Measurements from ENCODE around the gene ERN1. TPM values are rescaled to one million over a fixed set of nuclear protein-coding genes. Genes with fewer than 3 reads are reported as not detected.

The ERN1 gene
- total RNA-seq, 2 donors from 2014 or later, result 63.3 to 77.1 TPM

DNA sequence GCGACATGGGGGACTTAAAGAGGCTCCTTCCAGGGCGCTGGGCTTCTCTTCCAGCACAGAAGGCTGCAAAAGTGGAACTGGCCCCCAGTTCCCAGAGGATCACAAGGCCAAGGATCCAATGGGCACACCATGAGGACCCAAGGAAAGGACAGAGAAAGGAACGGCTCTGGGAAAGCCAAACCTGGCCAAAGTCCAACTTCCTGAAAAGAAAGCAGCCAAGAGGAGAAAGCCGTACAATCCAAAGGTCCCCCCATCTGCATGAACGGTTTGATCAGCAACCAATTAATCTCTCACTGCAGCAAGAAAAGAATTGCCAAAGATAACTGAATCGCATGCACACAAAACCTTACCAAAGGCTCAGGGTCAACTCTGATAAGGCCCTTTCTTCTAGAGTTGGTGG lies 89.7 kb downstream of the ERN1 start:
- Histone ChIP-seq H3K4me1 (peaks cover 34% of the 10 kb centered on the region), H3K4me3 (no peak overlapping the region), H3K27ac (peak overlapping the region in 3 of 4 donors; percentile 17 to 62 (median 24)), H3K36me3 (replicated peaks in 1 of 2; ENCODE audit: insufficient read depth in 1 of 2, low read depth in 2 of 2) (peaks cover 8 to 18% of the 10 kb centered on the region in 2 donors), H3K9me3 (no peaks in the 10 kb centered on the region), H3K27me3 (no peaks in the 10 kb centered on the region)
- 36 to 42% methylated on average over 6 of the region's 6 CpGs for WGBS, 2 donors
- ATAC-seq, result peak; percentile 12
- intact Hi-C loops (cut with DNase I), result no loop called here
- peak in 1 of 4 donors; percentile 37 for DNase-seq
- TF ChIP-seq, protein P1, sequence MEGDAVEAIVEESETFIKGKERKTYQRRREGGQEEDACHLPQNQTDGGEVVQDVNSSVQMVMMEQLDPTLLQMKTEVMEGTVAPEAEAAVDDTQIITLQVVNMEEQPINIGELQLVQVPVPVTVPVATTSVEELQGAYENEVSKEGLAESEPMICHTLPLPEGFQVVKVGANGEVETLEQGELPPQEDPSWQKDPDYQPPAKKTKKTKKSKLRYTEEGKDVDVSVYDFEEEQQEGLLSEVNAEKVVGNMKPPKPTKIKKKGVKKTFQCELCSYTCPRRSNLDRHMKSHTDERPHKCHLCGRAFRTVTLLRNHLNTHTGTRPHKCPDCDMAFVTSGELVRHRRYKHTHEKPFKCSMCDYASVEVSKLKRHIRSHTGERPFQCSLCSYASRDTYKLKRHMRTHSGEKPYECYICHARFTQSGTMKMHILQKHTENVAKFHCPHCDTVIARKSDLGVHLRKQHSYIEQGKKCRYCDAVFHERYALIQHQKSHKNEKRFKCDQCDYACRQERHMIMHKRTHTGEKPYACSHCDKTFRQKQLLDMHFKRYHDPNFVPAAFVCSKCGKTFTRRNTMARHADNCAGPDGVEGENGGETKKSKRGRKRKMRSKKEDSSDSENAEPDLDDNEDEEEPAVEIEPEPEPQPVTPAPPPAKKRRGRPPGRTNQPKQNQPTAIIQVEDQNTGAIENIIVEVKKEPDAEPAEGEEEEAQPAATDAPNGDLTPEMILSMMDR (IDR thresholded peaks at IDR 0.05), result no peak
- TF ChIP-seq POLR2A (IDR thresholded peaks at IDR 0.05), result no peak

GRCh38 chr17:64039106-64039400 lies 90.9 kb downstream of the ERN1 start:
- 92 to 99% methylated on average over 3 of the region's 3 CpGs for WGBS, 2 donors
- ATAC-seq (no peak), DNase-seq (no peak)
- H3K27me3 ChIP-seq, result no peaks in the 10 kb centered on the region
- TF ChIP-seq, protein P1 (IDR thresholded peaks at IDR 0.05), result no peak
- no peak for TF ChIP-seq POLR2A (IDR thresholded peaks at IDR 0.05)
- peaks cover 34% of the 10 kb centered on the region for H3K4me1 ChIP-seq
- no peaks in the 10 kb centered on the region for H3K9me3 ChIP-seq
- H3K27ac ChIP-seq, result no peak overlapping the region
- peaks cover 8% of the 10 kb centered on the region in 2 donors for H3K36me3 ChIP-seq (replicated peaks in 1 of 2; ENCODE audit: insufficient read depth in 1 of 2, low read depth in 2 of 2)
- intact Hi-C loops (cut with DNase I), result loop anchor here (10.0 kb wide), 1 partner anchor 246 kb away; no protein-coding TSS in a partner anchor
- H3K4me3 ChIP-seq, result no peak overlapping the region

DNA sequence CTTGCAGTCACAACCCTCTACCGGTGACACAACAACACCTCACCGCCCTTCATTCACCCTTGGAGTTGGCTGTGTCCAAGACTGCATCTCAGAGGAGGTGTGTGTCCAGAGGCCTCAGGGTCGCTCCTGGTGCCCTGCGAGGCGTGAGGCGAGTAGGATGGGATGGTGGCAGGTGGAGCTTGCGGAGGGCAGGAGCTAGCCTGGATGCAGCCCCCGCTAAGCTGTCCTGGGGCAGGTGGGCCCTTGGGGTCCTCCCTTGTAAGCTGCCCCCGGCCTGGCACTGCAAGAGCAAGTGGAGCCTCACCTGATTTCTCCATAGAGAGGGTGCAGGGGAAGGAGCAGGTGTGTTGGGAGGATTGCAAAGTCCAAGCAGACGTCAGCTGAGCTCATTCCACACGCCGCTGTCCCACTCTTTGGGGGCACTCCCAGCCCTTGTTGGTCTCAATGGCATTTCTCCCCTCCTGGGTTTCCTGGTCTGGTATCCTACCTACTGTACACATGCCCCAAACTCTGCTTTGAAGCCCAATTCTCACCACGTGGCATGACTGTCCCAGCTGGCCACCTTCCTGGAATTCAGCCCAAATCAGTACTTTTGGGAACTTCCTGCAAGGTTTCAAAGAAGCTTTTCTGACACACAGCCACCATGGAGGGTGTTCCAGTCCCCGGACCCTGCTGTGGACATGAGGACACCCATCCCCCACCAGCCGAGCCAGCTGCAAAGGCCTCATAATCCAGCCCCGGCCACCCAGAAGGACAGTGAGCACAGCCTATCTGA lies 91.4 kb downstream of the ERN1 start:
- Histone ChIP-seq H3K27ac (no peak overlapping the region), H3K9me3 (no peaks in the 10 kb centered on the region), H3K36me3 (replicated peaks in 1 of 2; ENCODE audit: insufficient read depth in 1 of 2, low read depth in 2 of 2) (peaks cover 2 to 3% of the 10 kb centered on the region in 2 donors), H3K27me3 (no peaks in the 10 kb centered on the region), H3K4me3 (no peak overlapping the region), H3K4me1 (peaks cover 32% of the 10 kb centered on the region)
- TF ChIP-seq POLR2A (IDR thresholded peaks at IDR 0.05), result no peak
- TF ChIP-seq, protein P1 (IDR thresholded peaks at IDR 0.05), result no peak
- no peak for DNase-seq
- WGBS, 2 donors, result 87 to 90% methylated on average over 16 of the region's 16 CpGs
- no peak for ATAC-seq
- intact Hi-C loops (cut with DNase I), result loop anchor here (10.0 kb wide), 1 partner anchor 246 kb away; no protein-coding TSS in a partner anchor

DNA sequence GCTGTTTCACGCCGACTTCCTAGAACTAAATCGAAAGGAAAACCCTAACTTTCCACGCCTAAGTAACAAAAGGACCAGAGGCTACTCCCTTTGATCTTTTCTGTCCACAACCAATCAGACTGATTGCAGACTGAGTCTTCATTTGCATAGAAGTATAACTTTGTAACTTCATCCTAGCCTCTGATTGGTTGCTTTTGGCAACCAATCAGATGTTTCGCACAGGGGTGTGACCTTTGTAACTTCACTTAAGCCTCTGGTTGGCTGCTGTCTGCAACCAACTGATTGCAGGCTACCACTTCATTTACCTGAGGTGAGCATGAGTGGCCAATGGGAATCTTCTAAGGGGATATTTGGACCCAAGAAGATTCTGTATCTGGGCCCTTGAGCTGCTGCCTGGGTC lies 92.1 kb downstream of the ERN1 start:
- intact Hi-C loops (cut with DNase I), result loop anchor here (10.0 kb wide), 1 partner anchor 247 kb away; no protein-coding TSS in a partner anchor
- Histone ChIP-seq H3K27me3 (no peaks in the 10 kb centered on the region), H3K4me3 (no peak overlapping the region), H3K4me1 (peaks cover 24% of the 10 kb centered on the region), H3K27ac (no peak overlapping the region), H3K36me3 (replicated peaks in 1 of 2; ENCODE audit: insufficient read depth in 1 of 2, low read depth in 2 of 2) (no peaks in the 10 kb centered on the region), H3K9me3 (no peaks in the 10 kb centered on the region)
- no peak for ATAC-seq
- DNase-seq, result no peak
- TF ChIP-seq, protein P1 (IDR thresholded peaks at IDR 0.05), result no peak
- TF ChIP-seq POLR2A (IDR thresholded peaks at IDR 0.05), result no peak
- WGBS, 2 donors, result 89 to 90% methylated on average over 5 of the region's 5 CpGs

DNA sequence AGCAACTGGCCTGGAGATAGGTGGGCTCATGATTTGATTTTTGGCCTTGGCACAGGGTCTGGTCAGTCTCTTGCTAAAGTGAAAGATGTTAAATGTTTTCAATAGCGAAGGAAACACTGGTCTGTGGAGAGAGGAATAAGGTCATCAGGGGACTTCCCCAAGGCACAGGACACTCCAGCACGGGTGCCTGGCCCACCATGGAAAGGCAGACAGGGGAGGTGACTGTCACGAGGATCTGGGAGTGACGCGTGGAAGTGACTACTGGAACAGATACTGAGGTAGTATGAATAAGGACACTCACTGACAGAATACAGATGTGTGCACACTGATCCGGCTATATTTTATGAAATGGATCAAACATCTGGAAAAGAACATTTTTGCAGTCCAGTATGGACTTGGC lies 92.8 kb downstream of the ERN1 start:
- Histone ChIP-seq H3K36me3 (replicated peaks in 1 of 2; ENCODE audit: insufficient read depth in 1 of 2, low read depth in 2 of 2) (no peaks in the 10 kb centered on the region), H3K4me1 (peaks cover 18% of the 10 kb centered on the region), H3K27ac (no peak overlapping the region), H3K4me3 (no peak overlapping the region), H3K27me3 (no peaks in the 10 kb centered on the region), H3K9me3 (no peaks in the 10 kb centered on the region)
- no peak for DNase-seq
- intact Hi-C loops (cut with DNase I), result loop anchor here (10.0 kb wide), 1 partner anchor 248 kb away; no protein-coding TSS in a partner anchor
- no peak for TF ChIP-seq POLR2A (IDR thresholded peaks at IDR 0.05)
- TF ChIP-seq, protein P1 (IDR thresholded peaks at IDR 0.05), result no peak
- 80 to 85% methylated on average over 6 of the region's 6 CpGs for WGBS, 2 donors
- ATAC-seq, result no peak

Measured in body of pancreas (tissue), 4 donors.